H4 (cell line): Measurements from ENCODE around the gene ZMYM1. TPM values are rescaled to one million over a fixed set of nuclear protein-coding genes. Genes with fewer than 3 reads are reported as not detected.
A peak's percentile ranks its signal among the peaks of the same experiment; 100 is the strongest.
"Not testable (repeated sequence)": the region's sequence is repeated elsewhere in the genome, so short reads cannot be mapped to it uniquely, and the experiment has no call there.

Experiments used
- DNase-seq: peaks from one replicate; pipeline ENCODE4 v3.0.0-alpha.2; 2015; ENCODE audit warnings: low spot score
- total RNA-seq: library from RNA; depleted of rRNA; stranded (reverse); fragments of >200 nt; shearing (Covaris generic); gene quantifications from 2 replicates; pipeline ENCODE4 v1.2.3, GENCODE V29; 2014

The ZMYM1 gene
- total RNA-seq, 1 experiment from 2014 or later: 11.1 TPM

DNA sequence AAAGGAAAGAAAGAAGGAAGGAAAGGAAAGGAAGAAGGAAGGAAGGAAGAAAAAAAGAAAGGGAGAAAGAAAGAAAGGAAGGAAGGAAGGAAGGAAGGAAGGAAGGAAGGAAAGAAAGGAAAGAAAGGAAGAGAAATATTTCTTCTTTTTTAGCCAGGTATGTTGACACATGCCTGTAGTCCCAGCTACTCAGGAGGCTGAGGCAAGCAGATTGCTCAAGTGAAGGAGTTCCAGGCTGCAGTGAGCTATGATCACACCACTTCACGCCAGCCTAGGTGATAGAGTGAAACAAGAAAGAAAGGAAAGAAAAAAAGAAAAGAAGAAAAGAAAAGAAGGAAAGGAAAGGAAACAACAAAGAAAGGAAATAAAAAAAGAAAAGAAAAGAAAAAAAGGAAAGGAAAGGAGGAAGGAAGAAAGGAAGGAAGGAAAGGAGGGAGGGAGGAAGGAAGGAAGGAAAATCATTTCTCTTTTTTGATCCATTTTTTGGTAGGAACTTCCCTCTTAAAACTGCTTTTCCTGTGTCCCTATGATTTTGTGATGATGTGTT lies 5.8 kb upstream of the ZMYM1 start:
- no peak for DNase-seq

GRCh38 chr1:35076426-35076825 lies 2.8 kb upstream of the ZMYM1 start:
- DNase-seq: peak; percentile 47

- DNase-seq: no peak
Measured at GRCh38 chr1:35080171-35080854, 1.1 kb downstream of the ZMYM1 start.

- no peak for DNase-seq
Measured at GRCh38 chr1:35085421-35085820, 6.2 kb downstream of the ZMYM1 start.

- no peak for DNase-seq
Measured at GRCh38 chr1:35097224-35097623, 18.0 kb downstream of the ZMYM1 start.

- DNase-seq: no peak
Measured at GRCh38 chr1:35111106-35111505, 31.9 kb downstream of the ZMYM1 start.

GRCh38 chr1:35112668-35113067 lies 33.5 kb downstream of the ZMYM1 start:
- no peak for DNase-seq

DNA sequence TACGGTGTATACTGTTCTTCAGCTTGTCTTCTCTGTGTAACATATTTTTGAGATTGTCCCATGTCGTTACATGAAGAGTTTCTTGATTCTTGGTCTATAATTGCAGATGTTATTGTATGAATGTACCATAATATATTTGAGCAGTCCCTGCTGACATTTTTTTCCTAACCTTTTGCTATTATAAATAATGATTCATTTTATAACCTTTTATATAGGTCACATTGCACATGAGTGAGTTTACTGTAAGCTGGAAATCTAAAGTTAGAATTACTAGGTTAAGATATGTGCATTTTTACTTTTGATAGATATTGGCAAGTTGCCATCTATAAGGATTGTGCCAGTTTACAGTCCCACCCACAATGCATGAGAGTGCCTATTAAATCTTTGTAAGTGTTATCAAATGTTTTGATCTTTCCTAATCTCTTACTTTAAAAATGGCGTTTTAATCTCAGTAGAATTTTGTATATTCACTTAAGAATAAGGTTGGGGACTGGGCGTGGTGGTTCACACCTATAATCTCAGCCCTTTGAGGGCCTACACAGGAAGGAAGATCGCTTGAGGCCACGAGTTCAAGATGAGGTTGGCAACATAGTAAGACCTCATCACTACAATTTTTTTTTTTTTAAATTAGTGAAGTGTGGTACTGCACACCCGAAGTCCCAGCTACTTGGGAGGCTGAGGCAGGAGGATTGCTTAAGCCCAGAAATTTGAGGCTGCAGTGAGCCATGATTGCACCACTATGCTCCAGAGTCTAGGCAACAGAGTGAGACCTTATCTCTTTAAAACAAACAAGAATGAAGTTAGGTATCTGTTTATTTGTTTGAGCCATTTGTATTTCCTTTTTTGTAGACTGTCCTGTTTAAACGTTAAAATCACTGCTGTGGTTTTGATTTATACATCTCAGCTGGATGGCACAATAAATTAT lies 36.5 kb downstream of the ZMYM1 start:
- DNase-seq: no peak

GRCh38 chr1:35120458-35121133 lies 41.4 kb downstream of the ZMYM1 start:
- no peak for DNase-seq

DNA sequence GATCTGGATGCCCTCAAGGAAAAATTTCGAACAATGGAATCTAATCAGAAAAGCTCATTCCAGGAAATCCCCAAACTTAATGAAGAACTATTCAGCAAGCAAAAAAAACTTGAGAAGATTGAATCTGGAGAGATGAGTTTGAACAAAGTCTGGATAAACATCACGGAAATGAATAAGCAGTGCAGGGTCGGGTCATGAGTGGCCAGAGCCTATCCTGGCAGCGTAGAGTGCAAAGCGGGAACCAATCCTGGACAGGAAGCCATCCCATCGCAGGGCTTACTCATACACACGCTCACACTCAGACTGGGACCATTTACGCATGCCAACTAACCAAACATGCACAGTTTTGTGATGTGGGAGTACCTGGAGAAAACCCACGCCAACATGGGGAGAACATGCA lies 43.1 kb downstream of the ZMYM1 start:
- DNase-seq: no peak

DNA sequence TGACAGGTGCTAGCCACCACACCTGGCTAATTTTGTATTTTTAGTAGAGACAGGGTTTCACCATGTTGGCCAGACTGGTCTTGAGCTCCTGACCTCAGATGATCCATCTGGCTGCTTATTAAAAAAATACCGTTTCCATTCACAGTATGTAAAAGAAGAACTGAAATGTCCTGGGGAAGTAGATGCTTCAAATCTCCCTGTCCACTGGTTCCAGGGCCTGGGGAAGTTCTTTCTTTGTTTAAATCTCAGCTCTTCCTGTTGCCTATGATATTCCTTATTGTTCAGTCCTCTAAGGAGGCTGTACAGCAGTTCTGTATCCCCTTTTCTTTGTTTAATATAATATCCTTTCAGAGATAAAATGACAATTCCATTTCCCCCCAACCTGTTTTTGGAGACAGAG lies 47.4 kb downstream of the ZMYM1 start:
- DNase-seq: no peak

DNA sequence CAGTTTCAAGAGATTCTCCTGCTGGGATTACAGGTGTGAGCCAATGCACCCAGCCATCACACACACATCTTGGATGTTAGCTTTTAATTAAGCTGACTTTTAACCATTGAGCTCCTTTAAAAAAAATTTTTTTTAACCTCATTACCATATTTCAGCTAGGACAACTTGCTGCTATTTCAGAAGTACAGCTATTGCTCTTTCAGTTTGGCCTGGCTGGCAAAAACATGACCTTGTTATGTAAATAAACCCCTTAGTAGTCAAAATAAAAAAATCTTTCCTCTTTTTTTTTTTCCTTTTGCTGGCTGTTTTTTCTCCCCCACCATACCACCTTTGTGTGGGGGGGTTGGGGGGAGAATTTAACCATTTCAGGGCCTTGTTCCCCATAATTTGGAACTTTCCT lies 49.9 kb downstream of the ZMYM1 start:
- DNase-seq: no peak

- no peak for DNase-seq
Measured at GRCh38 chr1:35136780-35137179, 57.6 kb downstream of the ZMYM1 start.

- not testable (repeated sequence) for DNase-seq
Measured at GRCh38 chr1:35137590-35137989, 58.4 kb downstream of the ZMYM1 start.

GRCh38 chr1:35142294-35142693 lies 63.1 kb downstream of the ZMYM1 start:
- not testable (repeated sequence) for DNase-seq

DNA sequence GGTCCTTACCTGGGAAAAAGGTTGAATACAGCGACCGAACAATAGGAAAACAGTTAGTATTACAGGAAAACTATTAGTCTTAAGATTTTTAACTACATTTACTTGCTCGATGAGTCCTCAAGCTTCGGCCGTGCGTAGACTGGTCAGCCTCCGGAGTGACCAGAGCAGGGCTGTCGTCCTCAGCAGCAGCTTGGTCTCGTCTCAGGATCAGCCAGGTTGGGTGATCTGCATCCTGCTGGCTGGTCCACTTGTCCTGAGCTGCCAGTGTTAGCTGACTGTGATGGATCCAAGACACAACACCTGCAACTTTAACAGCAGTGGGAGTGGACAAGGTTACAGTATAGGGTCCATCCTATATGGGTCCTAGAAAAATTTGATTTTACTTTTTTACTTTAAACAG lies 63.5 kb downstream of the ZMYM1 start:
- not testable (repeated sequence) for DNase-seq

- DNase-seq: no peak
Measured at GRCh38 chr1:35143737-35144508, 64.7 kb downstream of the ZMYM1 start.

DNA sequence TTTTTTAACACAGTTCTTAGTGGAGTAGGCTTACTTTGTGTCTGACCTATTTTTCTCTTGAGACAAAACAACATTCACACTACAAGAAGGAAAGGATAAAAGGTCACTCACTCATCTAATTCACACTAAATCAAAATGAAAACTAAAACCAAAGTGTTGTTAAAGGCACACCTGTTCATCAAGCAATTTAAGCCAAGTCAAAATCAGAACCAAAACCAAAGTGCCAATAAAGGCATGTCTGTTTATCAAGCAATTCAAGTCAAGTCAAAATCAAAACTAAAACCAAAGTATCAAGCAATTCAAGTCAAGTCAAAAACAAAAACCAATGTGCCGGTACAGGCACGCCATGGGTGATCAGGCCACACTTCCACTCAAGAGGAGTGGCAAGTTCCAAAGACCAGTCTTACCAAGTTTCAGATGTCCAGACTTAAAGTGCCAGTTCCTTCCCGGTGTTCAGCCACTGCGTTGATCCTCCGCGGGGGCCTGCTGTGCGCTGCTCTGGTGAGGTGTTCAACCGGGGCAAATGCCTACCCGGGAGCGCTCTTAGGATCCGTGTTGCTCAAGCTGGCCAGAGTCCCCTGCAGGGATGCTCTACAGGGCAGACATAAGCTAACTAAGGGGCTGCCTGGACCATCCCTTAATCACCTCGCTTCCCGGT lies 66.8 kb downstream of the ZMYM1 start:
- DNase-seq: not testable (repeated sequence)

- DNase-seq: no peak
Measured at GRCh38 chr1:35151220-35151619, 72.0 kb downstream of the ZMYM1 start.

DNA sequence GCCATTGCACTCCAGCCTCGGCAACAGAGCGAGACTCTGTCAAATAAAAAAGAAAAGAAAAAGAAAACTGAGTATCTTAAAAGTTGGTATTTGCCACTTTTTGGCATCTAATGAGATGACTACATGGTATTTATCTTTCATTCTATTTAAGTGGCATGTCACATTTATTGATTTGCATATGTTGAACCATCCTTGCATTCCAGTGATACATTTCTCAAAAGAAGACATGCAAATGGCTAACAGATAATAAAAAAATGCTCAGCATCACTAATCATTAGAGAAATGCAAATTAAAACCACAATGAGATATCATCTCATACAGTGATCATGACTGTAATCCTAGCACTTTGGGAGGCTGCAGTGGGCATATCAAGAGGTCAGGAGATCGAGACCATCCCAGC lies 85.7 kb downstream of the ZMYM1 start:
- no peak for DNase-seq
